ENCODE results near the gene COL18A1.
"Not testable (repeated sequence)": the region's sequence is repeated elsewhere in the genome, so short reads cannot be mapped to it uniquely, and the experiment has no call there.

The COL18A1 gene

DNA sequence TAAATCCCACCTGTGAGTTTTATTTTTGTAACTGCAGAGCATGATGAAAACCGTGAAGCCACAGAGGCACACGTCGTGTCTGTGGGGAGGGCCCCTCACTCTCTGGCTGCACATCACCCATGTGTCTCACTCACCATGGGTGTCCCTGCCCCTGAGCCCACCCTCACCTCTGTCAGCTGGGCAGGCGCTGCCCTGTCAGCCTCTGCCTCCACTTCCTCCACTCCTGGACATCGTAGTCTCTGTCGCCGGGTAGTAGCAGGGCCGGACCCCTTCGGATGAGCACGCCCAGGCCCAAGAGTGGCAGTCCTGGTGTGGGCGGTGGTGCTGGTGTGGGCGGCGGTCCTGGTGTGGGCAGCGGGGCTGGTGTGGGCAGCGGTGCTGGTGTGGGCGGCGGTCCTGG lies 37.3 kb downstream of the COL18A1 start:
- in situ Hi-C loops (cut with HindIII; ENCODE audit: low sequenced_read_pairs), result no loop called here
- no peak for DNase-seq (ENCODE audit: low read depth)
- no peak overlapping the region for H3K4me3 ChIP-seq (ENCODE audit: low read depth, low read length)
- TF ChIP-seq, protein P1, sequence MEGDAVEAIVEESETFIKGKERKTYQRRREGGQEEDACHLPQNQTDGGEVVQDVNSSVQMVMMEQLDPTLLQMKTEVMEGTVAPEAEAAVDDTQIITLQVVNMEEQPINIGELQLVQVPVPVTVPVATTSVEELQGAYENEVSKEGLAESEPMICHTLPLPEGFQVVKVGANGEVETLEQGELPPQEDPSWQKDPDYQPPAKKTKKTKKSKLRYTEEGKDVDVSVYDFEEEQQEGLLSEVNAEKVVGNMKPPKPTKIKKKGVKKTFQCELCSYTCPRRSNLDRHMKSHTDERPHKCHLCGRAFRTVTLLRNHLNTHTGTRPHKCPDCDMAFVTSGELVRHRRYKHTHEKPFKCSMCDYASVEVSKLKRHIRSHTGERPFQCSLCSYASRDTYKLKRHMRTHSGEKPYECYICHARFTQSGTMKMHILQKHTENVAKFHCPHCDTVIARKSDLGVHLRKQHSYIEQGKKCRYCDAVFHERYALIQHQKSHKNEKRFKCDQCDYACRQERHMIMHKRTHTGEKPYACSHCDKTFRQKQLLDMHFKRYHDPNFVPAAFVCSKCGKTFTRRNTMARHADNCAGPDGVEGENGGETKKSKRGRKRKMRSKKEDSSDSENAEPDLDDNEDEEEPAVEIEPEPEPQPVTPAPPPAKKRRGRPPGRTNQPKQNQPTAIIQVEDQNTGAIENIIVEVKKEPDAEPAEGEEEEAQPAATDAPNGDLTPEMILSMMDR (IDR thresholded peaks at IDR 0.05; ENCODE audit: low read depth, low read length, missing control alignments), result no peak

DNA sequence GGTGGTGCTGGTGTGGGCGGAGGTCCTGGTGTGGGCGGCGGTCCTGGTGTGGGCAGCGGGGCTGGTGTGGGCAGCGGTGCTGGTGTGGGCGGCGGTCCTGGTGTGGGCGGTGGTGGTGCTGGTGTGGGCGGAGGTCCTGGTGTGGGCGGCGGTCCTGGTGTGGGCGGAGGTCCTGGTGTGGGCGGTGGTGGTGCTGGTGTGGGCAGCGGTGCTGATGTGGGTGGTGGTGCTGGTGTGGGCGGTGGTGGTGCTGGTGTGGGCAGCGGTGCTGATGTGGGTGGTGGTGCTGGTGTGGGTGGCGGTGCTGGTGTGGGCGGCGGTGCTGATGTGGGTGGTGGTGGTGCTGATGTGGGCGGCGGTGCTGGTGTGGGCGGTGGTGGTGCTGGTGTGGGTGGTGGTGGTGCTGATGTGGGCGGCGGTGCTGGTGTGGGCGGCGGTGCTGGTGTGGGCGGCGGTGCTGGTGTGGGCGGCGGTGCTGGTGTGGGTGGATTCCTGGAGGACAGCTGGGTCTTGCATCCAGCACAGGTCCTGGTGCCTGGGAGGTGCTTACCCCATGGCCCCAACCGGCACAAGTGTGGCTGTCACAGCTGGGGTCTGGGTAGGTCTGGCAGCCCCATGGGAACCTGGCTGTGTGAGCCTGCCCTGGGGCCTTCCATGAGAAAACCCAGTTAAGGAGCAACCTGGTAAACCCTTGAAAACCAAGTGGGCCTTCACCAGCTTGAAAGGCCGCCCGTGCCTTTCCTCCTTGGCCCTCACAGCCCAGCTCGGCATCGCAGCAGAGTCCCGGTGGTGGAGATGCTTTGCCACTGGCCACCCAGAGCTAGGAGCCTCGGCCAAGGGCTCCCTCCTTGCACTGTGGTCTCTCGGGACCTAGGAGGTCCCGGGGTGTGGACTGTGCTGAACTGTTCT lies 38.0 kb downstream of the COL18A1 start:
- in situ Hi-C loops (cut with HindIII; ENCODE audit: low sequenced_read_pairs); DNase-seq (ENCODE audit: low read depth); H3K4me3 ChIP-seq (ENCODE audit: low read depth, low read length): not testable (repeated sequence)

DNA sequence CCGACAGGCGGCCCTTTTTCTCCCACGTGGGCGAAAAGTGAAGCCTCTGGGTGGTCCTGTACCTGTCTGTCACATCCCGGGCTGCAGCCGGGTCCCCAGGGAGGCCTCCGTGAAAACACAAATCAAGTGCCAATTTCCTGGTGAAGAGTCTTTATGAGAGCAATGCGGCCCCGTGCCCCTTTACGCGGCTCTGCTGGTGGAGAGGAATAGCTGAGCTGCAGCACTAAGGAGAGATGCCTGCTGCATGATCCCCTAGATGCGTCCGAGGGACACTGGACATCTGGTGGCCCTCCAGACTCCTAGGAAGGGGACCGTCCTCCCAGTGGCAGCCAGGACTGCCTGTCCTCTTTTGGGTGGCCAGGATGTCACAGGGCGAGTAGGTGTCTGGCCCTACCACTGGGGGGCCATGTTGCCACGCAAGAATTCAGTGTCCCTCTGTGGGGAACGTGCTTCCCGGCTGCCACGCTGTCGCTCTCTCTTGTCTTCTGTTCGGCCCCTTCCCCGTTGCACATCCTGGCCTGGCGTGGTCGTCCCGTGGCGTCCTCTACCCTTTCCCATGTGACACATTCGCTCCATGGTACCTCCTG lies 38.7 kb downstream of the COL18A1 start:
- DNase-seq (ENCODE audit: low read depth), result no peak
- in situ Hi-C loops (cut with HindIII; ENCODE audit: low sequenced_read_pairs), result no loop called here
- H3K4me3 ChIP-seq (ENCODE audit: low read depth, low read length), result no peak overlapping the region
- TF ChIP-seq, protein P1 (IDR thresholded peaks at IDR 0.05; ENCODE audit: low read depth, low read length, missing control alignments), result no peak

DNA sequence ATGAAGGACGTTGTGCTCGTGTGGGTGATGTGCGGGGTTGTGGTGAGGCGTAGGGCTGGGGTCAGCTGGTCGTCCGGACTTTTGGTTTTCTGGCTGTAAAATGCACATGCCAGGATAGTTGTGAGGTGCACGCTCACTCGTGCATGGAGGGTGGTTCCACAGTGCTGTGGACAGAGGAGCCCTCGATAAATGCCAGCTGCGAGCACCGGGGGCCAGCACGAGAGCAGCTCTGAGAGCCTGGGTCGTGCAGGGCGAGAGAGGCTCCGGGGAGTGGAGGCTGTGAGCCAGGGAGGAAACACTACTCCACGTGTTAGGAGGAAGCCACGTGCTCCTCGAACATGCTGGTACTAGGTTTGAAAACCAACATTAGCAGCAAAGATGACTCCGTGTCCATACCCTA lies 39.4 kb downstream of the COL18A1 start:
- TF ChIP-seq, protein P1 (IDR thresholded peaks at IDR 0.05; ENCODE audit: low read depth, low read length, missing control alignments), result no peak
- in situ Hi-C loops (cut with HindIII; ENCODE audit: low sequenced_read_pairs), result no loop called here
- no peak for DNase-seq (ENCODE audit: low read depth)

DNA sequence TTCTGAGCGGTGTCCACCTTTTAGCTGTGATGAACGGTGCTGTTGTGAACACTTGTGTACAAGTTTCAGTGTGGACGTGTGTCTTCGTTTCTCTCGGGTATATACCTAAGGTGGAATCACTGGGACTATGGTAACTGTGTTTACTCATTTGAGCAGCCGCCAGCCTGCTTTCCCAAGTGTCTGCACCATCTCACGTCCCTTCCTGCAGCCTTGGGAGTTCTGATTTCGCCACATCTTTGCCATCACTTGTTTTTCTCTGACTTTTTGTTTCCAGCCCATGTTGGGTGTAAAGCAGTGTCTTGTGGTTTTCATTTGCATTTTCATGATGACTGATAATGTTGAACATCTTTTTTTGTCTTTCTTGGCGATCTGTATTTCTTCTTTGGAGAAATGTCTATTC lies 40.4 kb downstream of the COL18A1 start:
- no peak overlapping the region for H3K4me3 ChIP-seq (ENCODE audit: low read depth, low read length)
- TF ChIP-seq, protein P1 (IDR thresholded peaks at IDR 0.05; ENCODE audit: low read depth, low read length, missing control alignments), result no peak
- DNase-seq (ENCODE audit: low read depth), result no peak
- in situ Hi-C loops (cut with HindIII; ENCODE audit: low sequenced_read_pairs), result no loop called here

More for the DNA sequence above, 39.4 kb downstream of the COL18A1 start:
- no peak overlapping the region for H3K4me3 ChIP-seq (ENCODE audit: low read depth, low read length)

DNA sequence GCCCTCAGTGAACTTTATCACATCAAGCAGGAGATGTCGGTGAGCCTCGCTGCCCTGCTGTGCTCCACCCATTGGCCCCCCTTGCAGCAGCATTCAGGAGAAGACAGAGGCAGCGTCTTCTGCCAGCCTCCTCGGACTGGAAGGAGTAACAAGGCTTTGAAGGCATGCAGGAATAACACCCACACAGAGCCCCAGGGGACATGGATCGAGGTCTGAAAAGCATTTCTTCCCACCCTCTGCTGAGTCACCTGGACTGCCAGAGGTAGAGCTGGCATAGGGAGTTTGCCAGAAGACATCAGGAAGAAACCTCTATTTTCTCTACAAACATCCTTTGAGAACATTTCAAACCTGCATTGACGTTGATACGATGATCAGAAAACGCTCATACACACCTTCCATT lies 42.9 kb downstream of the COL18A1 start:
- no peak for DNase-seq (ENCODE audit: low read depth)
- H3K4me3 ChIP-seq (ENCODE audit: low read depth, low read length), result no peak overlapping the region
- TF ChIP-seq, protein P1 (IDR thresholded peaks at IDR 0.05; ENCODE audit: low read depth, low read length, missing control alignments), result no peak
- in situ Hi-C loops (cut with HindIII; ENCODE audit: low sequenced_read_pairs), result no loop called here

DNA sequence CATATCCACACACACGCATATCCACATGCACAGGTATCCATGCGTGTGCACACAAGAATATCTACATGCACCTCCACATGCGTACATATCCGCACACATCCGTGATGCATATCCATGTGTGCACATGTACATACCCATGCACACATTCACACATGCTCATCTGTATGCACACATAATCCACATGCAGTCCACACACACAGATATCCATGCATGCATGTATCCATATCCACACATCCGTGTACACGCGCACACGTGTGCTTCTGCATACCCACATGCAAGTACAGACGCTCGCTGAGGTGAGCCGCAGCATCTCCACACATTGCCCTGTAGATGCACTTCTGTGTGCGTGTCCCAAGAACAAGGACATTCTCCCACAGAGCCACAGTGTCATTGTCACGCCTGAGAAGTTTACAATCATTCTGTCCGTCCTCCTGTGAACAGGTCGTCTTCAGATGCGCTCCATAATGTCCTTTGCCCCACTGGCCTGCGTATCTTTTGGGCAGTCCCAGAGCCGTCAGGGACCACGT lies 43.4 kb downstream of the COL18A1 start:
- TF ChIP-seq, protein P1 (IDR thresholded peaks at IDR 0.05; ENCODE audit: low read depth, low read length, missing control alignments), result no peak
- DNase-seq (ENCODE audit: low read depth), result no peak
- in situ Hi-C loops (cut with HindIII; ENCODE audit: low sequenced_read_pairs), result no loop called here
- H3K4me3 ChIP-seq (ENCODE audit: low read depth, low read length), result no peak overlapping the region

Measured in astrocyte of the cerebellum (primary cell).